Measurements from ENCODE around the gene IGSF21.

GRCh38 chr1:18101508-18101907 is 6.1 kb upstream of the IGSF21 start:
- no peak for TF ChIP-seq EZH2 (IDR thresholded peaks at IDR 0.05)
- no peak for TF ChIP-seq POLR2AphosphoS5 (IDR thresholded peaks at IDR 0.05; ENCODE audit: borderline replicate concordance, low read depth, low read length)
- TF ChIP-seq FOXP2 (optimal IDR thresholded peaks at IDR 0.05; ENCODE audit: control extremely low read depth, extremely low read length, insufficient read depth) = no peak

Data from SK-N-MC (cell line).